Omental fat pad (tissue), 4 donors: ENCODE results near the gene HUS1. TPM values are rescaled to one million over a fixed set of nuclear protein-coding genes. Genes with fewer than 3 reads are reported as not detected.

Experiments used
- ATAC-seq: fragments of 150-250 bp; one replicate; pipeline ENCODE4 v1.9.1; 2016; ENCODE audit warnings: mild to moderate bottlenecking, moderate library complexity; ENCODE audit not compliant: low FRiP score
- DNase-seq: peaks from one replicate; pipeline ENCODE4 v3.0.0-alpha.2; 2019; ENCODE audit warnings: low spot score
- CTCF ChIP-seq, 3 donors: fragments of 450-650 bp; IDR thresholded peaks; one replicate each; pipeline ENCODE4 v1.5.1; 2016 to 2017; ENCODE audit warnings: antibody characterized with exemption in 3 of 3, mild to moderate bottlenecking in 3 of 3, moderate library complexity in 2 of 3
- total RNA-seq, 4 donors: library from RNA; depleted of rRNA; stranded (reverse); fragments of >200 nt; gene quantifications; one replicate each; pipeline ENCODE4 v1.1.0, GENCODE V29; 2016

The HUS1 gene
- total RNA-seq, 4 donors from 2014 or later = 21.7 to 43.0 (median 32.2) TPM

- no peak for DNase-seq
- no peak for TF ChIP-seq CTCF (IDR thresholded peaks at IDR 0.05)
- ATAC-seq = no peak
Measured at GRCh38 chr7:47979832-47980181, 392 bp upstream of the HUS1 start.

DNA sequence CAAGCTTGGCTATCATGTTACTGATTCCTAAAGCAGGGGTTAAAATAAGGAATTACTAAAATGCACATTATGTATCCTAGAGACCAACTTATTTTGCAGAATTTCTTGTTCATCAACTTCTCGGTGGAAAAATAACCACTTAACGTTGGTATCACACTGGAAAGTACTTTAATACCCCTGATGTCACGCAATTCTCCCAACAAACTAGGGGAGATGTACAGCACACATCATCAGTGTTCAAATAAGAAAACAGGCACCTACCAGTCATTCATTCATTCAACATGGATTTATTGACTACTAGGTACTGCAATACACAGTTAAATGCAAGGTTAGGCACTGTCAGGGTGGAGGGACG, 648 bp downstream of the HUS1 start:
- ATAC-seq (peak; percentile 12), DNase-seq (no peak)
- TF ChIP-seq CTCF (IDR thresholded peaks at IDR 0.05) = no peak

DNA sequence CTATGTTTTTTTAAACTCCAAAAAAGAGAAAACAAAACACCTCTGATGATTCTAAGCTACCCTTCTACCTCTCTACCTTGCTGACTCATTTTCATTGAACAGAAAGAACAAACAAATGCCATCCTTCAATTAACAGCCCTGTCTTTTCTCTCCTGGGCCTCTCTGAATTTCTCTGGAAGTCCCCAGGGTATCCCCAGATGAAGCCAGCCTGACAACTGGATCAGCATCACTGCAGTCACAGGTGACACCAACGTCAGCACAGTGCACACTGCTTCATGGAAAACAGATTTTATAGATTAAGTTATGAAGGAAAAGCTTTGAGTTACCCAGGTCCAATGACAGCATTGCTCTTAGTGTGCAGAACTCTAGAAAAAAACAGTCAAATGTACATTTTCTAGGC, 5.7 kb downstream of the HUS1 start:
- no peak for ATAC-seq
- DNase-seq = no peak
- no peak for TF ChIP-seq CTCF (IDR thresholded peaks at IDR 0.05)

DNA sequence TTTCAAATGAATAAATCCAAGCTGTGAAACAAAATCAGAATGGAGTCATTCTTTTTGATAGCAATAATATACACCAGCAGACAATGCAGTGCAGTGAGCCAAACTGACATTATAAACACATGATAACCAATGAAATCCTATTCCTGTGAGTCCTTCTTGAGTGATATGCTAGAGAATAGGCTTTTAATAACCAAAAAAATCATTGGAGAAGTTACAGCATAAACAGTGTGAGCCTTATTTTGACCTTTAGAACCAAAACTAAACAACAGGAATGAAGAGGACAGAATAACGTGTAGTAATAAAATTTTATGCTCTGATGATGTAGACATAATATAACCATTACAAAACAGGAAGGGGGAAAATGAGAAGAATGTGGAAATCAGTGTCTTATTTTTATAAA, 8.7 kb downstream of the HUS1 start:
- no peak for DNase-seq
- TF ChIP-seq CTCF (IDR thresholded peaks at IDR 0.05) = no peak
- no peak for ATAC-seq

DNA sequence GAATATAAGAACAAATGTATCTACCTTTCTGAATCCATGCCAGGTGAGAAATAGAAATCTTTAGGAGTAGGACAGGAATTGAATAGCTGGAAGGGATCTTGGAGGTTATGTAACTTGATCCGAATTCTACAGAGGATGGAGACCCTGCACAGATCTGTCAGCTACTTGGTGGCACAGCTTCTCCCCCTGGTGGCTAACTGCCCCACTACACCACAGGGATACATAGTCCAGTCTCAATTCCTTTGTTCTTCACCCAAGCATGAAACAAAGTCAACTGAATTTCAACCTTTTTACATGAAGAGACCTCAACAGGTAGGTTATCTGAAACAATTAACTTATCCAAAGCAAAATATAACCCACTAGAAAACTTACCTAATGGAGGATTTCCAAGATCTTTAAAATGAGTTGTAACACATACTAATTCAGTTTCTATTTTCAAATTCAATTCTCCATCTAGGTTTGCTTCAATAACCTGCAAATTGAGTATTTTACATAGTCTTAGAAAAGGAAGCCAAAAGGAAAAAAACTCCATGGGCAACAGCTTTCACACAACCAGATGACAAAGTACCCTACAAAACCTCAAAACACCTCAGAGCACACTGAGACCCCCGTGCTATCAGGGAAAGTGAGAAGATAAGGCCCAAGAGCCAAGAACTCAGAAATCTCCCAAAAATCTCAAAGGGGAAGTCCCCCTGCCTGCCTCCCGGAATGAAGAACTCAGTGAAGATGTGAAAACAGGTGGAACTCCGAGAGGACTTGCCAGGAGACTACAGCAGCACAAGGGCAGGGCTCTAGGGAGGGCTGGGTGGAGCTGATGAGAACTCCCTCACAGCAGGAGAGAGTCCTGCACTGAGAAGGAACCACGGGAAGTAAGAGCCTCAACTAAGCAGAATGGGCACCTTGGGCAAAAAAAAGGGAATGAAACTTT, 10.3 kb downstream of the HUS1 start:
- no peak for TF ChIP-seq CTCF (IDR thresholded peaks at IDR 0.05)
- ATAC-seq (no peak), DNase-seq (peak; percentile 50)

- no peak for ATAC-seq
- DNase-seq = no peak
Measured at GRCh38 chr7:47967708-47968107, 11.7 kb downstream of the HUS1 start.

More at GRCh38 chr7:47967708-47968107, 11.7 kb downstream of the HUS1 start:
- TF ChIP-seq CTCF (IDR thresholded peaks at IDR 0.05) = no peak
